ENCODE measurements around the gene GLI3. TPM values are rescaled to one million over a fixed set of nuclear protein-coding genes. Genes with fewer than 3 reads are reported as not detected.

The GLI3 gene
- total RNA-seq, 1 donor from 2014 or later = 27.7 TPM

- Mint-ChIP-seq H3K27ac (ENCODE audit: unreplicated experiment) (no peak overlapping the region), H3K36me3 (ENCODE audit: low read depth, unreplicated experiment) (no peaks in the 10 kb centered on the region), H3K27me3 (ENCODE audit: low read depth, unreplicated experiment) (no peaks in the 10 kb centered on the region), H3K4me3 (ENCODE audit: unreplicated experiment) (no peak overlapping the region), H3K9me3 (ENCODE audit: unreplicated experiment) (no peaks in the 10 kb centered on the region), H3K4me1 (ENCODE audit: low read depth, unreplicated experiment) (peaks cover 19% of the 10 kb centered on the region)
- peaks cover 12% of the 10 kb centered on the region for H4K20me1 ChIP-seq (ENCODE audit: insufficient read depth, low read length)
- FAIRE-seq (no peak), DNase-seq (ENCODE audit: low read depth) (no peak)
- H3K4me1 ChIP-seq (ENCODE audit: insufficient read depth, low read length) = no peaks in the 10 kb centered on the region
- no peak overlapping the region for H3K4me3 ChIP-seq (ENCODE audit: insufficient read depth, low read depth, low read length)
- H3K27me3 ChIP-seq (ENCODE audit: insufficient read depth, low read length) = no peaks in the 10 kb centered on the region
- no peak overlapping the region for H3K9ac ChIP-seq (ENCODE audit: low read length)
- peaks cover 26% of the 10 kb centered on the region for H3K79me2 ChIP-seq (ENCODE audit: insufficient read depth, low read length)
- no peak overlapping the region for H3K4me2 ChIP-seq (ENCODE audit: low read length)
- TF ChIP-seq CTCF (IDR thresholded peaks at IDR 0.05; ENCODE audit: insufficient read depth, low read depth, low read length) (no peak), EZH2 (IDR thresholded peaks at IDR 0.05; ENCODE audit: insufficient read depth, low read length) (no peak)
- H3K27ac ChIP-seq (ENCODE audit: low read depth, low read length) = no peak overlapping the region
- H2AFZ ChIP-seq (ENCODE audit: low read depth, low read length) = no peak overlapping the region
- H3K9me3 ChIP-seq (ENCODE audit: insufficient read depth, low read depth, low read length) = no peaks in the 10 kb centered on the region
- no peaks in the 10 kb centered on the region for H3K36me3 ChIP-seq (ENCODE audit: insufficient read depth, low read length)
These were observed 22.8 kb downstream of the GLI3 start for GRCh38 chr7:42214060-42214679.

GRCh38 chr7:42213093-42213492 is 23.9 kb downstream of the GLI3 start:
- Histone ChIP-seq H2AFZ (ENCODE audit: low read depth, low read length) (no peak overlapping the region), H3K4me1 (ENCODE audit: insufficient read depth, low read length) (no peaks in the 10 kb centered on the region), H3K36me3 (ENCODE audit: insufficient read depth, low read length) (no peaks in the 10 kb centered on the region), H3K9ac (ENCODE audit: low read length) (no peak overlapping the region), H3K4me3 (ENCODE audit: insufficient read depth, low read depth, low read length) (no peak overlapping the region), H3K79me2 (ENCODE audit: insufficient read depth, low read length) (peaks cover 26% of the 10 kb centered on the region), H3K9me3 (ENCODE audit: insufficient read depth, low read depth, low read length) (no peaks in the 10 kb centered on the region), H3K27me3 (ENCODE audit: insufficient read depth, low read length) (no peaks in the 10 kb centered on the region), H3K27ac (ENCODE audit: low read depth, low read length) (no peak overlapping the region), H4K20me1 (ENCODE audit: insufficient read depth, low read length) (peaks cover 12% of the 10 kb centered on the region), H3K4me2 (ENCODE audit: low read length) (no peak overlapping the region)
- H3K27me3 Mint-ChIP-seq (ENCODE audit: low read depth, unreplicated experiment) = no peaks in the 10 kb centered on the region
- no peaks in the 10 kb centered on the region for H3K36me3 Mint-ChIP-seq (ENCODE audit: low read depth, unreplicated experiment)
- no peak for DNase-seq (ENCODE audit: low read depth)
- peaks cover 19% of the 10 kb centered on the region for H3K4me1 Mint-ChIP-seq (ENCODE audit: low read depth, unreplicated experiment)
- no peak overlapping the region for H3K4me3 Mint-ChIP-seq (ENCODE audit: unreplicated experiment)
- no peak overlapping the region for H3K27ac Mint-ChIP-seq (ENCODE audit: unreplicated experiment)
- no peaks in the 10 kb centered on the region for H3K9me3 Mint-ChIP-seq (ENCODE audit: unreplicated experiment)
- no peak for FAIRE-seq
- TF ChIP-seq EZH2 (IDR thresholded peaks at IDR 0.05; ENCODE audit: insufficient read depth, low read length) (no peak), CTCF (IDR thresholded peaks at IDR 0.05; ENCODE audit: insufficient read depth, low read depth, low read length) (no peak)

- Mint-ChIP-seq H3K27ac (ENCODE audit: unreplicated experiment) (no peak overlapping the region), H3K9me3 (ENCODE audit: unreplicated experiment) (no peaks in the 10 kb centered on the region), H3K4me1 (ENCODE audit: low read depth, unreplicated experiment) (peaks cover 19% of the 10 kb centered on the region), H3K4me3 (ENCODE audit: unreplicated experiment) (no peak overlapping the region), H3K36me3 (ENCODE audit: low read depth, unreplicated experiment) (no peaks in the 10 kb centered on the region), H3K27me3 (ENCODE audit: low read depth, unreplicated experiment) (no peaks in the 10 kb centered on the region)
- H3K36me3 ChIP-seq (ENCODE audit: insufficient read depth, low read length) = no peaks in the 10 kb centered on the region
- H3K4me2 ChIP-seq (ENCODE audit: low read length) = no peak overlapping the region
- no peaks in the 10 kb centered on the region for H3K27me3 ChIP-seq (ENCODE audit: insufficient read depth, low read length)
- TF ChIP-seq EZH2 (IDR thresholded peaks at IDR 0.05; ENCODE audit: insufficient read depth, low read length) = no peak
- no peak for TF ChIP-seq CTCF (IDR thresholded peaks at IDR 0.05; ENCODE audit: insufficient read depth, low read depth, low read length)
- DNase-seq (ENCODE audit: low read depth) = no peak
- no peak overlapping the region for H2AFZ ChIP-seq (ENCODE audit: low read depth, low read length)
- H3K4me3 ChIP-seq (ENCODE audit: insufficient read depth, low read depth, low read length) = no peak overlapping the region
- no peak overlapping the region for H3K9ac ChIP-seq (ENCODE audit: low read length)
- no peak overlapping the region for H3K27ac ChIP-seq (ENCODE audit: low read depth, low read length)
- no peaks in the 10 kb centered on the region for H3K4me1 ChIP-seq (ENCODE audit: insufficient read depth, low read length)
- FAIRE-seq = no peak
- no peaks in the 10 kb centered on the region for H3K9me3 ChIP-seq (ENCODE audit: insufficient read depth, low read depth, low read length)
- H4K20me1 ChIP-seq (ENCODE audit: insufficient read depth, low read length) = peaks cover 7% of the 10 kb centered on the region
- peaks cover 22% of the 10 kb centered on the region for H3K79me2 ChIP-seq (ENCODE audit: insufficient read depth, low read length)
These were observed 24.4 kb downstream of the GLI3 start for GRCh38 chr7:42212541-42213090.
